Fibroblast of upper back skin (primary cell): ENCODE data around the gene DUXB.

Experiments used
- DNase-seq: peaks from one replicate; pipeline ENCODE4 v3.0.0-alpha.2; 2013

Gene DUXB

GRCh38 chr16:75658175-75658574 is 43.1 kb downstream of the DUXB start:
- no peak for DNase-seq

DNA sequence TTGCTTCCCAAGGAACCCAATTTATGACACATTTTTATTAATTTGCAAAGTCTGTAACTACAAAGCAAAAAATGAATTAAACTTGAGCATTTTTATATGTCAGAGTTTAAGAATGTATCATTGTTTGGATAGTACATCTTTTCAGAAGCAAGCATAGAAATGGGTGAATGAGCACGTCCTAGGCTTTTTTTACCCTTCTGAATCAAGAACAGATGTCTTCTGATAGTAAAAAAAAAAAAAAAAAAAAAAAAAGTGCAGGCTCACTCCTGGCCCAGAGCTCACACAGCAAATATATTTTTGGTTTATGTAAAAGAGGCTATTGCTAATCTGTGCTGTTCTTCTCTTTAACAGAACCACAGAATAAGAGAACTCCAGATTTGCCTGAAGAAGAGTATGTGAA is 47.3 kb downstream of the DUXB start:
- peak; percentile 68 for DNase-seq

- peak; percentile 62 for DNase-seq
Observed at GRCh38 chr16:75648265-75649076, 52.8 kb downstream of the DUXB start.

DNA sequence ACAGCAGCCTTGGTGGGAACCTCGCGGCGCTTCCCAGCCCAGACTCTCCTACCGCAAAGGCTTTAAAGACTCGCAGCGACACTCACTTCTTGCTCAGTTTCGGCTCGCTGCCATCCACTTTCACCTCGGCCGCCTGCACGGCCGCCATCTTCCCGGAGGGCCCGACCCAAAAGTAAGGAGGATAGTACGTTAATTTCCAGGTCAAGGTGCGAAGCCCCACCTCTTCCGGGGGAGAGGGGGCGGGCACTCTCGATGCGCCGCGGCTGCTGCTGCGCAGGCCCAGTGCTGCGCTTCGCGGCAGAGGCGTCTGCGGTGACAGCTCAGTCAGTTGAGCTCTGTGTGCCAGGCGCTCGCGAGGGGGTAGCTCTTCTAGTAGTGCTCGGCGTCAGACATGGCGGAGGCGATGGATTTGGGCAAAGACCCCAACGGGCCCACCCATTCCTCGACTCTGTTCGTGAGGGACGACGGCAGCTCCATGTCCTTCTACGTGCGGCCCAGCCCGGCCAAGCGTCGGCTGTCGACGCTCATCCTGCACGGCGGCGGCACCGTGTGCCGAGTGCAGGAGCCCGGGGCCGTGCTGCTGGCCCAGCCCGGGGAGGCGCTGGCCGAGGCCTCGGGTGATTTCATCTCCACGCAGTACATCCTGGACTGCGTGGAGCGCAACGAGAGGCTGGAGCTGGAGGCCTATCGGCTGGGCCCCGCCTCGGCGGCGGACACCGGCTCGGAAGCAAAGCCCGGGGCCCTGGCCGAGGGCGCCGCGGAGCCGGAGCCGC is 53.6 kb downstream of the DUXB start, which contains the start of the genes KARS1 and TERF2IP:
Gene KARS1 (minus strand): TSS at position 174 of the 773 bp plus-strand sequence. CDS start 26 bp downstream, at position 148.
Gene TERF2IP (plus strand): TSS at position 282 of the 773 bp plus-strand sequence. CDS start 110 bp downstream, at position 392.
- peak; percentile 91 for DNase-seq

DNA sequence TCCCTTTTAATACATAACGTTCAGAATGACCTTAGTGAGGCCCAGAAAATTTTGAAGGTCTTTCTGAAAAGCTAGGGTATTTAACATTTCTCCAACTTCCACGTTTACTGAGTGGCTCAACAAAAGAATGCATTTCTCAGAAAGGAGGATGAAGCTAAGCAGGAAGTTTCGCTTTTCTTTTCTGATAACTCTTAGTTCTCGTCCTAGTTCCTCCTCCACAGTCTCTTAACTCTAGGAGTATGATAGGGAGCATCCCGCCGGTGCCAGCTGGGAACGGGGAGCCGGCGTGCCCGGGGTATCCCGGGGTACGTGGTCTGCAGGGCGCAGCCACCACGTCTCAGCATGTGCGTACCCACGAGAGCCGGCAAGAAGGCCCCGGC is 54.2 kb downstream of the DUXB start:
- DNase-seq: no peak

DNA sequence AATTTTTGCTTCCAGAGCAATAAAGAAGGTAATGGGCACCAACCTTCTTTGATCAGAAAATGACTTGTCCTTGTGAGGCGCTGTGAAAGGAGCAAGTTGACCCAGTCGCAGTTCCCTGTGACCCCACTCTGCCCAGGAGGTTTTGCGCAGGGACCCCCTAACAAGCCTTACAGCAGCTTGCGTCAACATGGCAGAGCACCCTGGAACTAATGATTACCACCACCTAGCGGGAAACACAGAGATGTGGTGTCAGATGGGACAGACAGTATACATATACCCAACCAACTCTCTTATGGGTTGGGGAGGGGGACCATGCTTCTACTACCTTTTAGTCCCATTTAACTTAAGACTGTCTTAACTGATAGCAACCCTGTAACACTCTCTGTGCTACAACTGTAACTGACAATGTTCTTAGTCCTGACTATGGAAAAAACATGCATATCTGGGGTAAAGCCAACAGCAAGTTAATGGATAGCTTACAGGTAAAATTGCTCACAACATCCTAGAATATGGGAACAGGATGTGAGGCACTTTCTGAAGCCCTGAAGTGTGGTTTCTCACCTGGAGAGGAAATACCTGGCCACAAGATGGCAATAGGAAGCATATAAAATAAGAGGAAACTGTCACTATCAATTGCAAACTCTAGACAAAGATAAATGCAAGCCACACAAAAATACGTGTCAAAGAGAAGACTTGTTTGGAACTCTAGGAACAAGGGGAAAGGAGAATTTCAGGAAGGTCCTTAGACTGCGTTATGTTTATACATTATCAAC is 56.8 kb downstream of the DUXB start:
- no peak for DNase-seq
